WTC11 (cell line): ENCODE measurements around the gene SLC48A1.

Experiments used
- ATF6 ChIP-seq: sonication (generic); formaldehyde crosslinking; IDR thresholded peaks from 2 replicates; pipeline ENCODE4 v1.8.1; 2023; ENCODE audit warnings: mild to moderate bottlenecking, missing genetic modification reagents
- JUN ChIP-seq: sonication (generic); formaldehyde crosslinking; IDR thresholded peaks from 2 replicates; pipeline ENCODE4 v1.8.0; 2023; ENCODE audit warnings: mild to moderate bottlenecking, missing genetic modification reagents
- NFE2L1 ChIP-seq: sonication (generic); formaldehyde crosslinking; IDR thresholded peaks from 2 replicates; pipeline ENCODE4 v1.8.1; 2023; ENCODE audit warnings: missing genetic modification reagents

GRCh38 chr12:47773062-47773857 is at the start of gene SLC48A1:
- TF ChIP-seq NFE2L1 (no peak), ATF6 (CRISPR knock-in tag) (no peak), JUN (CRISPR knock-in tag) (no peak)
